ENCODE results near the gene CTIF. TPM values are rescaled to one million over a fixed set of nuclear protein-coding genes. Genes with fewer than 3 reads are reported as not detected.

The CTIF gene
- total RNA-seq, 4 donors from 2014 or later, result 72.2 to 137 (median 86.5) TPM

- Histone ChIP-seq H3K36me3 (peaks cover 0 to 10% (median 0%) of the 10 kb centered on the region in 3 donors), H3K4me1 (no peaks in the 10 kb centered on the region), H3K27me3 (no peaks in the 10 kb centered on the region), H3K27ac (no peak overlapping the region), H3K4me3 (no peak overlapping the region), H3K9me3 (no peaks in the 10 kb centered on the region)
- DNase-seq (ENCODE audit: low spot score in 2 of 2), result no peak
- WGBS, 2 donors, result 93% methylated on average over 8 of the region's 8 CpGs
- TF ChIP-seq EP300 (IDR thresholded peaks at IDR 0.05), result no peak
- TF ChIP-seq POLR2A (IDR thresholded peaks at IDR 0.05), result no peak
- TF ChIP-seq CTCF (IDR thresholded peaks at IDR 0.05), result no peak
Measured at GRCh38 chr18:48696218-48696617, 157.4 kb downstream of the CTIF start.

- peaks cover 0 to 10% (median 0%) of the 10 kb centered on the region in 3 donors for H3K36me3 ChIP-seq
- TF ChIP-seq CTCF (IDR thresholded peaks at IDR 0.05), result no peak
- no peak for TF ChIP-seq POLR2A (IDR thresholded peaks at IDR 0.05)
- no peak for TF ChIP-seq EP300 (IDR thresholded peaks at IDR 0.05)
- no peak overlapping the region for H3K27ac ChIP-seq
- H3K4me1 ChIP-seq, result no peaks in the 10 kb centered on the region
- H3K9me3 ChIP-seq, result no peaks in the 10 kb centered on the region
- no peak overlapping the region for H3K4me3 ChIP-seq
- no peak for DNase-seq (ENCODE audit: low spot score in 2 of 2)
- WGBS, 2 donors, result 55 to 83% methylated on average over 1 of the region's 1 CpG
- H3K27me3 ChIP-seq, result no peaks in the 10 kb centered on the region
Measured at GRCh38 chr18:48697441-48697840, 158.6 kb downstream of the CTIF start.

- H3K9me3 ChIP-seq, result no peaks in the 10 kb centered on the region
- DNase-seq (ENCODE audit: low spot score in 2 of 2), result no peak
- peaks cover 0 to 10% (median 0%) of the 10 kb centered on the region in 3 donors for H3K36me3 ChIP-seq
- TF ChIP-seq EP300 (IDR thresholded peaks at IDR 0.05) (no peak), POLR2A (IDR thresholded peaks at IDR 0.05) (no peak), CTCF (IDR thresholded peaks at IDR 0.05) (no peak)
- H3K27ac ChIP-seq, result no peak overlapping the region
- no peaks in the 10 kb centered on the region for H3K4me1 ChIP-seq
- H3K27me3 ChIP-seq, result no peaks in the 10 kb centered on the region
- no peak overlapping the region for H3K4me3 ChIP-seq
- WGBS, 2 donors, result 66 to 84% methylated on average over 5 of the region's 5 CpGs
Measured at GRCh38 chr18:48698707-48699106, 159.9 kb downstream of the CTIF start.

- H3K9me3 ChIP-seq, result no peaks in the 10 kb centered on the region
- DNase-seq (ENCODE audit: low spot score in 2 of 2), result no peak
- WGBS, 2 donors, result 87 to 88% methylated on average over 7 of the region's 7 CpGs
- H3K4me3 ChIP-seq, result no peak overlapping the region
- TF ChIP-seq POLR2A (IDR thresholded peaks at IDR 0.05) (no peak), EP300 (IDR thresholded peaks at IDR 0.05) (no peak), CTCF (IDR thresholded peaks at IDR 0.05) (no peak)
- no peaks in the 10 kb centered on the region for H3K27me3 ChIP-seq
- H3K36me3 ChIP-seq, result peaks cover 0 to 10% (median 0%) of the 10 kb centered on the region in 3 donors
- H3K4me1 ChIP-seq, result no peaks in the 10 kb centered on the region
- H3K27ac ChIP-seq, result no peak overlapping the region
Measured at GRCh38 chr18:48699761-48700160, 160.9 kb downstream of the CTIF start.

GRCh38 chr18:48700446-48700845, 161.6 kb downstream of the CTIF start:
- TF ChIP-seq EP300 (IDR thresholded peaks at IDR 0.05) (no peak), CTCF (IDR thresholded peaks at IDR 0.05) (no peak), POLR2A (IDR thresholded peaks at IDR 0.05) (no peak)
- Histone ChIP-seq H3K4me1 (no peaks in the 10 kb centered on the region), H3K27me3 (no peaks in the 10 kb centered on the region), H3K36me3 (peaks cover 0 to 10% (median 0%) of the 10 kb centered on the region in 3 donors), H3K27ac (no peak overlapping the region), H3K9me3 (no peaks in the 10 kb centered on the region), H3K4me3 (no peak overlapping the region)
- 93 to 94% methylated on average over 9 of the region's 9 CpGs for WGBS, 2 donors
- DNase-seq (ENCODE audit: low spot score in 2 of 2), result no peak
